Measurements from ENCODE around the gene NDUFB6. TPM values are rescaled to one million over a fixed set of nuclear protein-coding genes. Genes with fewer than 3 reads are reported as not detected.

Gene NDUFB6
- total RNA-seq, 3 donors from 2014 or later, result 26.2 to 37.4 (median 30.0) TPM

DNA sequence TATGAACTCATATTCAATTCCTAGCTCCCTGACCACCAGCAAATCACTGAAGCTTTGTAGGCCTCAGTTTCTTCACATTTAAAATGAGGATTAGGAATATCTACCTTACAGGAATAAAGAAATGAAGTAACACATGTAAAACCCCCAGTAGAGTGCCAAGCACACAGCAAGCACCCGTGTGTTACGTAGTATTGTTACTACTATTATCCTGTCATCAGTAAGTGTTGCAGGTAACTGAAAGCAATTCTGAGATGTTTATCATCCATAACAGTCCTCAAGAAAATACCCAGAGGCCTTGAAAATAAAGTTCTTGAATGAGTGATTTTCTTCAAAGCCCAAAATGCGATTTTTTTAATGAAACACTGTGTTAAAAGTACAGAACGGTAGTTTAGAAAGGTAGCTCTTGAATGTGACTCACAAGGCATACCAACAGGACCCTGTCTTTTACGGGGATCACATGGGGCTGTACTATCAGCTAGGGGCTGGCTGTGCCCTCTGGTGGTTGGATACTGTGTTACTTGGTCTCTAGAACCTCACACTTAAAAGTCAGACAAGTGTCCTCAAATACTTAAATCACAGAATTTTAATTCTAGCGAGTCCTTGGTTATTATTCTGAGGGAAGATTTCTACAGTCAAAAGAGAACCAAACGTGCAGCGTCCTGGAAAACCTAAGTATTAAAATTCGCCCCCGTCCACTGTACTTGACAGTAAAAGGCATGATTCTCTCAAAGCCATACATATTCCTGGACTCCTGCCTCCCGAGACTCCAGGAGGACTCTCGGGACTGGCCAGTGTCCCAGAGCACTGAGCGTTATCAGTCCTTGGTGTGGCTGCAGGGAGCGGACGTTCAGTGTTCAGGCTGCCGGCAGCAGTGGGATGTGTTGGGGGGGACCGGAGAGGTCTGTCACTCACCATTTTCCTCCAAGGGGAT lies 725 bp downstream of the NDUFB6 start:
- intact Hi-C loops (cut with DNase I; ENCODE audit: low total_unique reads), result no loop called here
- Histone ChIP-seq H3K27ac (peak overlapping the region; percentile 92 to 95), H3K27me3 (no peaks in the 10 kb centered on the region), H3K4me3 (peak overlapping the region; percentile 89 to 91 (median 91)), H3K36me3 (no peaks in the 10 kb centered on the region), H3K4me1 (peaks cover 0 to 9% of the 10 kb centered on the region in 2 donors), H3K9me3 (no peaks in the 10 kb centered on the region)
- no peak for TF ChIP-seq POLR2A (IDR thresholded peaks at IDR 0.05)
- TF ChIP-seq, protein P1, sequence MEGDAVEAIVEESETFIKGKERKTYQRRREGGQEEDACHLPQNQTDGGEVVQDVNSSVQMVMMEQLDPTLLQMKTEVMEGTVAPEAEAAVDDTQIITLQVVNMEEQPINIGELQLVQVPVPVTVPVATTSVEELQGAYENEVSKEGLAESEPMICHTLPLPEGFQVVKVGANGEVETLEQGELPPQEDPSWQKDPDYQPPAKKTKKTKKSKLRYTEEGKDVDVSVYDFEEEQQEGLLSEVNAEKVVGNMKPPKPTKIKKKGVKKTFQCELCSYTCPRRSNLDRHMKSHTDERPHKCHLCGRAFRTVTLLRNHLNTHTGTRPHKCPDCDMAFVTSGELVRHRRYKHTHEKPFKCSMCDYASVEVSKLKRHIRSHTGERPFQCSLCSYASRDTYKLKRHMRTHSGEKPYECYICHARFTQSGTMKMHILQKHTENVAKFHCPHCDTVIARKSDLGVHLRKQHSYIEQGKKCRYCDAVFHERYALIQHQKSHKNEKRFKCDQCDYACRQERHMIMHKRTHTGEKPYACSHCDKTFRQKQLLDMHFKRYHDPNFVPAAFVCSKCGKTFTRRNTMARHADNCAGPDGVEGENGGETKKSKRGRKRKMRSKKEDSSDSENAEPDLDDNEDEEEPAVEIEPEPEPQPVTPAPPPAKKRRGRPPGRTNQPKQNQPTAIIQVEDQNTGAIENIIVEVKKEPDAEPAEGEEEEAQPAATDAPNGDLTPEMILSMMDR (IDR thresholded peaks at IDR 0.05), result peak; percentile 17 to 46 (median 34)
- peak in 1 of 2 donors; percentile 30 for DNase-seq (ENCODE audit: low spot score in 2 of 2)

DNA sequence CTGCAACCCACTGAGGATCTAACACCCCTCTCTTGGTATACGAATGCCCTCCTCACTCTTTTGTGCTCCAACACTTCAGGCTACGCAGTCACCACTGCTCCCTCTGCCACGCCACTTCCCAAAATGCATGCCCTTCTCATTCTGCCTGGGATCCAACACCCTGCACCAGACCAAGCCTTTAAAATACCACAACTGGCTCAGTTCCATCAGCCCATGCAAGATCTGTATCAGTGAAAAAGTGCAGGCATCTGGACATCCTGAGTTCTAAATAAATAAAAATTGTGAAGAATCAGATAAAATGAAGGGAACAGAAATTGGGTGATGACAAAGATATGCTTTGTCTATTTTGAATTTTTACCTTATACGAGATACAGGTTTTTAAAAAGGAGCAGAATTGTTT lies 2.7 kb downstream of the NDUFB6 start:
- no peaks in the 10 kb centered on the region for H3K9me3 ChIP-seq
- H3K4me1 ChIP-seq, result peaks cover 0 to 9% of the 10 kb centered on the region in 2 donors

DNA sequence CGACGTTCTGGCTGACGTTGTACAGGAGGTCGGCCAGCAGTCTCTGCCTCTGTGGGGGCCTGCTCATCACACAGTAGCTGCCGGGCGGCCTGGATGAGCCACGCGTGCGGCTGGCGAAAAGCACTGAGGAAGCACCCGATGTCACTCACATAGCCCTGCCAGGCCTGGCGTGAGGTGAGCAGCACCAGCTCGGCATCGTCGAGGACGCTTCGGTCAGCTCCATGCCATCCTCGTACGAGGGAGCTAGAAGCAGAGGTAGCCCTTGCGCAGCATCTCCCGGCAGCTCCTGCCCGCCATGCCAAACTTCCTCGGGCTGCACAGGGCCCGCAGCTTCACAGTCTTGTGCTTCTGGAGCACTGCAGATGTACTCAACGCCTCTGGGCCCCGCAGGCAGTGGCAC lies 6.2 kb downstream of the NDUFB6 start:
- intact Hi-C loops (cut with DNase I; ENCODE audit: low total_unique reads), result no loop called here
- DNase-seq (ENCODE audit: low spot score in 2 of 2), result no peak
- TF ChIP-seq POLR2AphosphoS5 (IDR thresholded peaks at IDR 0.05), result no peak
- no peak for TF ChIP-seq POLR2A (IDR thresholded peaks at IDR 0.05)
- TF ChIP-seq, protein P1 (IDR thresholded peaks at IDR 0.05), result no peak
- Histone ChIP-seq H3K9me3 (no peaks in the 10 kb centered on the region), H3K27me3 (no peaks in the 10 kb centered on the region), H3K4me3 (no peak overlapping the region), H3K4me1 (peaks cover 0 to 9% of the 10 kb centered on the region in 2 donors), H3K27ac (no peak overlapping the region), H3K36me3 (no peaks in the 10 kb centered on the region)

More for the DNA sequence above, 2.7 kb downstream of the NDUFB6 start:
- Histone ChIP-seq H3K4me3 (no peak overlapping the region), H3K27ac (no peak overlapping the region), H3K36me3 (no peaks in the 10 kb centered on the region), H3K27me3 (no peaks in the 10 kb centered on the region)
- TF ChIP-seq POLR2AphosphoS5 (IDR thresholded peaks at IDR 0.05), result no peak
- no peak for TF ChIP-seq POLR2A (IDR thresholded peaks at IDR 0.05)
- TF ChIP-seq, protein P1 (IDR thresholded peaks at IDR 0.05), result no peak
- no peak for DNase-seq (ENCODE audit: low spot score in 2 of 2)
- intact Hi-C loops (cut with DNase I; ENCODE audit: low total_unique reads), result no loop called here

DNA sequence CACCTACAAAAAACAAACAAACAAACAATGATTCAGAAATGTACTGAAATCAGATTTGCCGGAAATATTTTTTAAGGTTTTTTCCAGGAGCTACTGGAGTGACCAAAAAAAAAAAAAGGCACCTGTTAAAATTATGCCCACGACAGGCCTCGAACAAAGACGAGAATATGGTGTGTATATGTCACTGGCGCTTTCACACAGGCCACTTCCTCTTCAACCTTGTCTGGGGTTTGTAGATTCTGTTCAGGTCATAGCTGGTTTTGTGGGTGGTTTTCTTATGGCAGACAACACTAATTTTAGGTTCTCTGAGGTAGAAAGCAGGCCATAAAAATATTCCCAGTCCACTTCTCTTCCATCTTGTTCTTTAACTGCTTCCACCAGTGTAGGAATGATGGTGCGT lies 7.0 kb downstream of the NDUFB6 start:
- intact Hi-C loops (cut with DNase I; ENCODE audit: low total_unique reads), result no loop called here
- no peak for TF ChIP-seq POLR2A (IDR thresholded peaks at IDR 0.05)
- no peak for TF ChIP-seq POLR2AphosphoS5 (IDR thresholded peaks at IDR 0.05)
- TF ChIP-seq, protein P1 (IDR thresholded peaks at IDR 0.05), result no peak
- no peaks in the 10 kb centered on the region for H3K9me3 ChIP-seq
- peaks cover 0 to 2% of the 10 kb centered on the region in 2 donors for H3K4me1 ChIP-seq
- no peaks in the 10 kb centered on the region for H3K27me3 ChIP-seq
- DNase-seq (ENCODE audit: low spot score in 2 of 2), result no peak
- H3K27ac ChIP-seq, result no peak overlapping the region
- no peaks in the 10 kb centered on the region for H3K36me3 ChIP-seq
- no peak overlapping the region for H3K4me3 ChIP-seq

DNA sequence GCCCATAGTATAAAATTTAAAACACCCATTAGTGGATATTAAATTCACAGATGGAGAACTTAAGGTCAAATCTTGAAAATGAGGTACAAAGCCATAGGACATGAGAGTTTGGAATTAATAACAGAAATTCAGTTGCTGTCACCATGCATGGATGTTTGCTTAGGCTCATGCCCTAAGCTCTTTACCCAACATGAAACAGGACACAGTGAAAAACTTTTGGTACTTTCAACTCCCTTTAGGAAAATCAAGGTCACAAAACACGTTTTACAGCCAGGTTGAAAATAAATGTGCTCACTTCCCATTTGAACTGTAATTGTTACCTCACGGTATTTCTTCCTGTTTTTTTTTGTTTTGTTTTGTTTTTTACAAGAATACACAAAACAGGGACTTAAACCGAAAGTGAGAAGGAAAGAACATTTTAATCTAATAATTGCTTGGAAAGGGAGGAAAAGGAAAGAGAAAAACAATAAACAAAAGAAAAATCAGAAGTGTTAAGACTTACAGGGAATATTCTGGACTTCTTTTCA lies 14.5 kb downstream of the NDUFB6 start:
- Histone ChIP-seq H3K36me3 (no peaks in the 10 kb centered on the region), H3K27me3 (no peaks in the 10 kb centered on the region), H3K27ac (no peak overlapping the region), H3K4me3 (no peak overlapping the region), H3K9me3 (no peaks in the 10 kb centered on the region), H3K4me1 (no peaks in the 10 kb centered on the region)
- intact Hi-C loops (cut with DNase I; ENCODE audit: low total_unique reads), result loop anchor here (10.0 kb wide), 1 partner anchor 174 kb away; the partner anchor contains the start of gene ACO1
- no peak for TF ChIP-seq POLR2AphosphoS5 (IDR thresholded peaks at IDR 0.05)
- TF ChIP-seq POLR2A (IDR thresholded peaks at IDR 0.05), result no peak
- TF ChIP-seq, protein P1 (IDR thresholded peaks at IDR 0.05), result no peak
- DNase-seq (ENCODE audit: low spot score in 2 of 2), result no peak
